GM18951 (cell line): ENCODE results near the gene AFF2.

Experiments
- POLR2A ChIP-seq: IDR thresholded peaks from 4 replicates; pipeline ENCODE4 v1.6.1; 2011; ENCODE audit warnings: mild to moderate bottlenecking; ENCODE audit not compliant: insufficient read length, insufficient read depth; ENCODE audit errors: extremely low read depth
- in situ Hi-C: fragments of 300-500 bp; cut with MboI; formaldehyde crosslinking; loops from one replicate; pipeline ENCODE4 v1.12.0; 2022; ENCODE audit warnings: low sequenced_read_pairs, mixed read lengths, inconsistent platforms; ENCODE audit not compliant: unreplicated experiment

The AFF2 gene

GRCh38 chrX:148615491-148615890 is 115.1 kb downstream of the AFF2 start:
- no peak for TF ChIP-seq POLR2A
- in situ Hi-C loops, result no loop called here

DNA sequence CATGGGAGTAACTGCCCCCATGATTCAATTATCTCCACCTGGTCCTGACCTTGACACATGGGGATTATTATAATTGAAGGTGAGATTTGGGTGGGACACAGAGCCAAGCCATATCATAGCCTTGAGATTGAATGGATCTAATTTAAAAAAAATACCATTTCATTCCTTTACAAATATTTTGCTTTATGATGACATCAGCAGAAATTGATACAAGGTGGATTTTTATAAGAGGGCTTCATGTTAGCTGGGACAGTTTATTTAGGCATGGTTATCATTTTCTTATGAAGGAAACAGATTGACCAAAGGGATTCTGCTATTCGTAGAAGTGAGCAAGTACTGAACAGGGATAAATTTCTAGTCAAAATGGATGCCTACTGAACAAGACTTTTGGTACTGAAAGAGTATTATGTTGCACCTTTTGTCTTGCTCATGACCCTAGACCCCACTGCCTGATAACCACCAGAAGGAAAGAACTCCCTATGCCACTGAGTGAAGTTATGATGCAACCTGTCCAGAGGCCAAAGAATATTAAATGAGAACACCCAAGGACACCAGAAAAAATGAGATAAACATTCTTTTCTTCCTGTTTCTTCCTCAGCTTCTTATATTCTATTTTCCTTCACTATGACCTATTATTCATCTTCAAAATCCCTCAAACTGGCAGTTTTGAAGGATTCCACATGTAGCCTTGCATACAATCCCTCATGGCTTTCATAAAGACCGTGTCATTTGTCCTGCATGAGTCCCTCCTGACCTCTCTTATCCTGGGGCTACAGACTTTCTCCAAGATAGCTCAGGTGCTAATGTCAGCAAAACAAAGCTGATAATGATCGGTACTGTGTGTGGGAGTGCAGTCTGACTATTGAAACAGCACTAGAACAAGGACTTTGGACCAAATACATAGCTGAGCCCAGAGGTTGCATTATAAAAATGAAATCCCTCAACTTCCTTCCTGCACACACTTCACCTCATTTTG is 118.3 kb downstream of the AFF2 start:
- no peak for TF ChIP-seq POLR2A
- in situ Hi-C loops, result no loop called here

DNA sequence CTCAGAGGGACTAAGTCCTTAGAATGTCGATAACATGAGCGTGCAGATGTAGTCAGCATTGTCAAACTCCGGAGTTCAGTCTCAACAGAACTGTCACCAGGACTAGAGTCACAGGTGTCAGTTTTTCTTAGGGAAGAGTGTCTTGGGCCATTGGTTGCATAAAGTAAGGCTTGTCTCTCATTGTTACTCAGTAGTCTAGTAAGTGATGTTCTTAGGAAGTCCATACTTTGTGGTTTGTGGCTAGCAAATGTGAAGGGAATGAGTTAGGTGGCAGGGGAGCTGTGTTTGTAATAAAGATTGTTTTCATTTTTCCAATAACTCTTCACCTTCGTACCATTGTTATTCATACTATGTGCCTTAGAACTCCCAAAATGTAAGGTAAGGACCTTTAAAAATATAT is 119.6 kb downstream of the AFF2 start:
- in situ Hi-C loops, result no loop called here
- no peak for TF ChIP-seq POLR2A

- TF ChIP-seq POLR2A, result no peak
- in situ Hi-C loops, result no loop called here
Measured at GRCh38 chrX:148624951-148625474, 124.6 kb downstream of the AFF2 start.

DNA sequence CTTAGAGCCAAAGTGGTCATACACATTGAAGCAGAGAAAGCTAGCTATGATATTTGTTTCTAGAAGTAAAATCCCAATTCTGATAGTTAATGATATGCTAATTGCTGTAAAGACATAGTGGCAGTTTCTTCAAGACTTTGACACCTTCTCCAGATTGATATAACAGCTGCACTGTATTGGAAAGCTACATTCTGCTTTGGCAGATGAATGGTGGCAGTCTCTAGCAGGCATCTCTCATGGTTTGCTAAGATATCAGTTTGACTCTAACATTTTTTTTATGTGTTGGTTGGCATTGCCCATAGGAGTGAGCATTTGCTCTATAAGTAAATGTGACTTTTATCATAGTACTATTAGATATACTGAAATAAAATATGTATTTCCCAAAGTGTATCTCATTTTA is 128.2 kb downstream of the AFF2 start:
- TF ChIP-seq POLR2A, result no peak
- in situ Hi-C loops, result no loop called here

GRCh38 chrX:148629434-148629833 is 129.0 kb downstream of the AFF2 start:
- in situ Hi-C loops, result no loop called here
- TF ChIP-seq POLR2A, result no peak

- in situ Hi-C loops, result no loop called here
- TF ChIP-seq POLR2A, result no peak
Measured at GRCh38 chrX:148632444-148632843, 132.0 kb downstream of the AFF2 start.

- in situ Hi-C loops, result no loop called here
Measured at GRCh38 chrX:148633218-148633908, 132.9 kb downstream of the AFF2 start.

GRCh38 chrX:148634591-148634990 is 134.2 kb downstream of the AFF2 start:
- in situ Hi-C loops, result no loop called here
- TF ChIP-seq POLR2A, result no peak

More at GRCh38 chrX:148633218-148633908, 132.9 kb downstream of the AFF2 start:
- no peak for TF ChIP-seq POLR2A

DNA sequence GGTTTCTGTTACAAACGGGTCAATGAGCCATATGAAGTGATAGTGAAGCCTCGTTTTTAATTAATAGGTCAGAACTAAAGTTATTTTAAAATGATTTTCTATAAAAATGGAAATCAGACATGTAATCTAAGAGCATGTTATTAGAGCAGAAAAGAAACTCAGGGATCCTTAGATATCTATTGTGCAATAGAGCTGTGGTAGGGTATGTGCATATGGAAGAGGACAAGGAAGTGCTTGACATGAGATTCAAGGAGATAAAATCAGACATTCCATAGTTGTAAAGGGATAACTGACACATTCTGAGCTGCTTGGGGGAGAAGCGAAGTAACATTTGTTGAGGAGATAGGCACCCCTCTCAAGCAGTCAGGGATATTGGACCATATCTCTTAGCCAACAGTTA is 143.0 kb downstream of the AFF2 start:
- in situ Hi-C loops, result no loop called here
- no peak for TF ChIP-seq POLR2A

GRCh38 chrX:148647651-148648050 is 147.2 kb downstream of the AFF2 start:
- TF ChIP-seq POLR2A, result no peak
- in situ Hi-C loops, result no loop called here

DNA sequence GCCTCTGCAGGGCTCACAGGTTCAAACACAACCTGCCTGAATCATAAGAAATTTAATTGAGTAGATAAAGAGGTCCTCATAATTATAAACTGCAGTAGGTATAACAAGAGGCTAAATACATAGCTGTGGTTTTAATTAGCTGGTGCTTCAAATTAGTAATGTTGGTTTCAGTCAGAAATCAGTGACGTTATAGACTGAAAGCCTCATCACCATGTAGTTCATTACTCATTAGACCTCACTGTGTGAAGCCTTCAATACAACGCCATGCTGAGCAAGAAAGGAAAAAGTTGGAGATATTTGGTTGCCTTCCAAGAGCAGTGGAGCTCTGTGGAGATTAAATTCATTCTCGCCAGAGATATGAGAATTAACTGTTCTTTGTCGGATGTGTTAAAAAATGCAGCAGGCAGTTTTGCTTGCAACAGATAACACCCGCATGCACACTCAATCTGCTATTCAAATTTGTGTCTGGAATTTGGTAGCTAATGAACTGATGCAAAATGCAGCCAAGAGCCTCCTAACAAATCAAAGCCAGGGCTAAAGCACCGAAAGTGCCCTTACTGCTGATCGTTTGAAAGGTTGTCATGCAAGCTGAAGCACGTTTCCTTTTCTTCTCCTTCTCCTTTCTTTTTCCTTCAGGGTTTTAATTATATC is 148.9 kb downstream of the AFF2 start:
- no peak for TF ChIP-seq POLR2A

DNA sequence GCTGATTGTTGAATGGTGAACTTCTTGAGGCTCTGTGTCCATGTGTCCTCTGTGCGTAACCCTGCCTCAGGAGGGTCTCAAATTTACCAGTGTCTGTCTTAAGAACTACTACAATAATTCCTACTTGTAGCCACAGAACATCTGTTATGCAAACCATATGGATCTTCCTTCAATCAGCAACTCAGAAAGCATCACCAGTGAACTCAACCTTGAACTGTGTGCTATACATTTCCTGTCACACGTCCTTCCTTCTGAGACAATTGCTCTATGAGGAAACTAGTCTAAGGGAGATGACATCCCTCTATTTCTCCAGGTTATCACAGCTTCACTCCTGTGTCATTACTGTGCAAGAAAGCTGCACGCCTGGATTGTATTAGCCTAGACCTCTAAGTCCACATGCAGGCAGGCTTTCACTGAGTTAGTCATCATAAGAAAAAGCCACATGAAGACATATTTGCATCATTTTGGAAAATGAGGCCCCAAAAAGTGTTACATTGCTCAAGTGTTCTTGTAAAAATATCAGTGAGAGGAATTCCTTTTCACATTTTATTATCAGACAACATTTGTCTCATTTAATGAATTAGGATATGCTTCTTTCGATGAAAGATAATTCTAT is 157.8 kb downstream of the AFF2 start:
- no peak for TF ChIP-seq POLR2A

More for the DNA sequence above, 148.9 kb downstream of the AFF2 start:
- in situ Hi-C loops, result no loop called here

More for the DNA sequence above, 157.8 kb downstream of the AFF2 start:
- in situ Hi-C loops, result no loop called here
